HG03103 (cell line): ENCODE data around the gene GOSR2.

Experiments
- ATAC-seq: cut with Tn5 transposase; IDR thresholded peaks from one replicate; pipeline ENCODE4 v1.9.1; 2021; ENCODE audit warnings: low read depth; ENCODE audit not compliant: unreplicated experiment

The GOSR2 gene

DNA sequence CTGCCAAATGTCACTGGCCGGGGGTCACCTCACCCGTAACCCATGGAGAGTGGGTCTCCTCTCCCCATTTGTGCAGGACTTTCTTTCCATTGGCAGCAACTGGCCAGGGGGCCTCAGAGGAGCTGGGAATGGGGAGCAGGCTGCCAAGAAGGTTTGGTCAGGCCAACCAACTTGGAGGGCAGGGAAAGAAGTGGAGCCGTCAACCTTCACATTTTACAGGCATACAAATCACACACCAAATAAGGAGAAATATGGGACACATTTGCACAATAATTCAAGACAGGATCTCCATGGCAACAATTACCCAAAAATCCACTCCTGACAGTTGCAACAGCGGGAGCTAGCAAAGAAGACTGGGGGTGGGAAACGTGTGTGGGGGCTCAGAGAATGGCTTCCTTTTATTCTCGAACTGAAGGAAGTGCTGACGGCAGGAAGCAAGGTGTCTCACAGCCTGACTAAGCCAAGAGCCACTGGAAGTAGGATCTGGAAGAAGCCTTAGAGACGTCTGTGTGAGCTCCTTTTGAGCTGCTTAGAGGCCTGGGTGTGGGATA is 35.2 kb downstream of the GOSR2 start:
- ATAC-seq, result no peak

DNA sequence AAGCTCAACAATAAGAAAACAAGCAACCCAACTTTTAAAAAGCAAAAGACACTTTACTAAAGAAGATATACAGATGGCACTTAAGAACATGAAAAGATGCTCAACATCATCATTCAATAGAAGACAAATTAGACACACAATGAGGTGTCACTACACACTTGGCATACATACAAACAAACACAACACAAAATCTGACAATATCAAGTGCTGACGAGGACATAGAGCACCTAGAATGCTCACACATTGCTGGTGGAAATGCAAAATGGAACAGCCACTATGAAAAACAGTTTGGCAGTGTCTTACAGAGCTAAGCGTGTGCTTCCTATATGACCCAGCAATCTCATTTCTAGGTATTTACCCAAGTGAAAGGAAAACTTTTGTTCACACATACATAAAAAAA is 37.2 kb downstream of the GOSR2 start:
- no peak for ATAC-seq

- ATAC-seq, result no peak
These were observed 39.4 kb downstream of the GOSR2 start for GRCh38 chr17:46962374-46962790.

GRCh38 chr17:46963571-46963970 is 40.6 kb downstream of the GOSR2 start:
- no peak for ATAC-seq

GRCh38 chr17:46964315-46965265 is 41.6 kb downstream of the GOSR2 start:
- no peak for ATAC-seq

GRCh38 chr17:46968224-46968834 is 45.4 kb downstream of the GOSR2 start:
- no peak for ATAC-seq

- ATAC-seq, result no peak
These were observed 45.9 kb downstream of the GOSR2 start for GRCh38 chr17:46968896-46969295.

DNA sequence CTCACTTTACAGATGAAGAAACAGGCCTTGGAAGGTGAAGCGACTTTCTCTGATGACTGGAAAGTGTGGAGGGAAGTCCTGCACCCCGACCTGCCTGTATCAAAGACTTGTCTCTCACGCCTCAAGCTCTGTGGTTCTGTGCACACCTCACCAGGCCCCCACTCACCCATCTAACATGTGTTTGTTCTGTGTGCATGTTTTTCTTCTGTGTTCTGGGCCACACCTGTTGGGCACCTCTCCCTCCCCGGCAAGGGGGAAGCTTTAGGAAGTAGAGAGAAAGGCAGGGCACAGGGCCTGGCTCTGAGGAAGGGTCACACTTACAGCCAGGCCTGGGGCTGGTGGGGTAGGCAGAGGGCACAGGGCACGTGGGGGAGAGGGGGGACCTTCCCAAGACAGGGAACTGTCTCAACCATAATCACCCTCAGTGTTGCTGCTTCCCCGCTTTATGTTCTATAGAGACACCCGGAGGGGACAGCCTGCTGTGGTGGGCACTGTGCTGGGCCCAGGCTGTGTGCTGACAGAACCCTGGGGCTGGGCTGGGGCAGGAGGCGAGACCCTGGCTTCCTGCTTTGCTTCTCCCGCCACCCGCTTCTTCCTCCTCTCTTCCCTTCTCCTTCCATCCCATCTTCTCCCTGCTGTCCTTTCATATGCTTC is 48.8 kb downstream of the GOSR2 start:
- ATAC-seq, result no peak

DNA sequence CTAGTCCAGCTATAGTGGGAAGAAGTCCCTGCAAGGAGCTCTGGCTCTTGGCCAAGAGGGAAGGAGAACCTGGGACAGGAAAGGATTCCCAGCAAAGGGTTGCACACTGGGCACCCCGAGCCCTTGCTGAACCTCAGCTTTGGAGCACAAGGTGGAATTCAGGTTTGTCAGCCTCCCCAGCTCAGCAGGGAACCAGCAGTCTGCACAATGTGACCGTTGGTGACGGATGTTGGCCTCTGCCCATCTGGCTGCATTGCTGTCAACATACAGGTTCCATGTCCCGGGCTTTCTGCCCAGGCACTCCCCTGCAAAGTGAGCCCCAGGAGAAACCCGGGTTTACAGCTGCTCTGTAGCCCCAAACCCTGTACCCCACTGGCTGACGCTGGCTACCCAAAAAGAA is 49.4 kb downstream of the GOSR2 start:
- no peak for ATAC-seq

GRCh38 chr17:46974086-46974485 is 51.1 kb downstream of the GOSR2 start:
- no peak for ATAC-seq

- no peak for ATAC-seq
These were observed 52.3 kb downstream of the GOSR2 start for GRCh38 chr17:46975287-46975686.

DNA sequence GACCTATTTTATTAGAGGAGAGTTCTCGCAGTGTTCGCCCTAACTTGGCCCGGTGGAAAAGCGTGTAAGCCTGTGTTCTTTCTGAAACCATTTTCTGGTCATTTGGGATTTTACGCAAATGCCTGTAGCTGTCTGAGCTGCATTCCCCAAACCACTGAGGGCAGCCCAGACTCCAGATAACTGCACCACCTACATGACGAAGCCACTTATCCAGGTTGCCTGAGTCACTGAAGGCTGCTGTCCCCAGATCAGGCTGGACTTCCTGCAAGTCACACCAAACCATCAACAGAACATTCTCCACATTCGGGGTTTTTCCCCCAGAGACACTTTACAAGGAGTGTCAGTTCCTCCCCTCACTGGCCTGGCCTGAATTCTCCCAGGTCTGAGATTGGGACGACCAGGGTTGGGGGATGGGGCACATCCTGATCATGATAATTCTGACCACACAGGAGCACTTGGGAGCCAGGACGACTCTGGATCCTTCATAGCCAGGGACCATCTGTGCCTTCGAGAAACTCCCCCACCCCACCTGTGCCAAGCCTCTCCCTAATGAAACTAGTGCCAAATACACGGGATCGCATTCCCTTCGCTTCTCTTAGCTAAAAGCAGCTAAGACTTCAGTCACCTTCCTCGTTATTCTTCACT is 53.8 kb downstream of the GOSR2 start:
- ATAC-seq, result no peak

- no peak for ATAC-seq
These were observed 54.4 kb downstream of the GOSR2 start for GRCh38 chr17:46977348-46977747.

DNA sequence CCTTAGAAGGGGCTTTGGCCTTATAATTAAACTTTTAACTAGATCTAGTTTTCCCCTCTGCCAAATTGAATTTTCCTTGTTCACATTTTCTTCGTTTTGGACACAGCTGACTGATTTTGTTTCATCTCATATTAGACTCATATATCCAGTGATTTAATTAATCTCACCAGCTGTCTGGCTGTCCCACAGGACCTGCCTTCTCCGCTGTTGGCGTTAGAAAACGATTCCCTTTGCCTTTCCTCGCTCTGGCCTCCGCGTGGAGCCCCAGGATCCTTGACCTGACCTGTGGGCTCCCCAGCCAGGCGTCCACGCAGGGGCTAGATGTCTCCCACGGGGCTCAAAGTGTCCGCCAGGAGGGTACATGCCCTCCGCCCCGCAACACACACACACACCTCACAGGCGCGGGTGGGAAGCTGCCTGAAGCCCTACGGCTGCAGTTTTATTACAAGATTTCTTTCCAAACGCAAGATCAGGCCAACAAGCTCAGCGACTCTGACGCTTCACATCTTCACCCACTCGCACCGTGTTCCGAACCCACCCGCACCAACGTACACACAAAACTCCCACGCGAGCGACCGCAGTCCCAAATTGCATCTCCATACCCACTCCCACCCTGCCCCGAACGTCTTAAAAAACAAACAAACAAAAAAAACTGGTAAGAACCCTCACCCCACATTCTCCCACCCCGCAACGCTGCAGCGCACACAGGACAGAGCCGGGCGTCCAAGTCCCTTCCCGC is 55.0 kb downstream of the GOSR2 start:
- ATAC-seq, result no peak

DNA sequence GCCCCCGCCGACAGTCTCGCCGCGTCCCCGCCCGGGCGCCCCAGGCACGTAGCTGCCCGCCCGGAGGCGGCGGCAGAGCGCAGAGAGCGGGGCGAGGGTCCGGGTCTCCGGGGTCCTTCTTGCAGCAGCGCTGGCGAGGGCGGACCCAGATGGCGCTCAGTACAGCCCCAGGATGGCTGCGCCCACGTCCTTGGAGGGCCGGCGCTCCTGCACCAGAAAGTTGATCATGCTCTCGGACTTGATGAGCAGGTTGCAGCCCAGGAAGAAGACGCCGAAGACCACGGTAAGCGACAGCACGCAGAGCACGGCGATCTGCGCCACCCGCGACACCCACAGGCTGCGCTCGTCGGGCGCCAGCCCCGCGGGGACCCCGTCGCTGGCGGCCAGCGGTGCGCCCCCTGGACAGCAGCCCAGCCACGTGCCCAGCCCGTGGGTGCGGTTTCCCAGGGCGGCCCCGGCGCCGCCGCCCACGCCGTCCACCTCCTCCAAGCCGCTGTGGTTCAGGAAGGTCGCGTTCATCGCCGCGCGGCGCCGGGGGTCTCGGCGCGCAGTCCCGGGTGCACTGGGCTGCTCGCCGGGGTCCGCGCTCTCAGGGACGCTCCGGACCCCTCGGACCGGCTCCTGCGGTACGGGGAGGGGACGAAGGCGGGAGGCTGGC is 55.7 kb downstream of the GOSR2 start:
- ATAC-seq, result no peak

DNA sequence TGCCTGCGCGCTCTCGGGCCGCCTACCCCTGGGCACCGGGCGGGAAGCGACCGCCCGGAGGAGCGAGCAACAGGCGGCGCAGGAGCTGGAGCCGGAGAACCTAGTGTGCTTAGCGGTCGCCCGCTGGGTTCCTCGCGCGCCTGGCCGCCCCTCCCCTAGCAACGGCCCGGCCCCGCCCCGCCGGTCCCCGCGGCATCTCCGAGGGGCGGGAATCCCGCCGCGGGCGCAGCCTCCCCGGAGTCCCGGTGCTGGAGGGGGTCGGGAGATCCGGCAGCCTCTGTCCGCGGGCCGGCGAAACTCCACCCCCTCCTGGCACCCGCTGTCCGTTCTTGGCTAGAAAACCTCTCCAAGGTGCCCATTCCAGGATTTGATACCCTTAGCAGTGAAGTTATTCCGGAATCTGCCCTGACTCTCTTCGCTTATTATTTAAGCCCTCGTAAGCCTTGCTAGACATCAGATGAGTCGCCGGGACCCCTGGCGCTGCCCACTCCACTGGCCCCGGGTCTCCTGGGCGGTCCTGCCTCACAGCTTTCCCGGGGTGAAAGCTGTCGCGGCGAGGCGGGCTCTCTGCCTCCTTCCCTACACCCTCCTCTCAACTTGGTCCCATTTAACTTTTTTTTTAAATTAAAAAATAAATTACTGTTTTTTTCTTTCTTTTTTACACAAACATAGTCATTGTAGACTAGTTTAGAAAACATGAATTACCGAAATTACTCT is 56.3 kb downstream of the GOSR2 start, which contains the start of gene RPRML:
TSS of gene RPRML (minus strand) at position 107 of the 717 bp plus-strand sequence. CDS start 246 bp downstream, outside the sequence.
- ATAC-seq, result no peak

DNA sequence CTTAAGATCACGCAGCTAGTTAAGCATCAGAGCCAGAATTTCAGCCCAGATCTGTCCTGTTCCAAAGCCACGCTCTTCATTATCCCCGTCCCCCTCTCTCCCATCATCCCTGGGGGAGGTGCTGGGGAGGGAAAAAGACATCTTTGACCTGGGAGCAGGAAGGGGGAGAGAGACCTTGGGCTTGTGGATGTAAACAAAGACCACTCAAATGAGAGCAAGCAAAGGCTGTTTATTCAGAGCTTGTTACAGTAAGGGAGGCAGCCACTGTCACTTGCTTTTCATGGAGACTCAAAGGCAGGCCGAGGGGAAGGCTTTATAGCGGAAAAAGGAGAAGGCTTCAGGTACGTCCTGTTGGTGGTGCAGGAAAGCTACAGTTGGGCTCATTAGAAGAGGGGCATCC is 59.6 kb downstream of the GOSR2 start:
- no peak for ATAC-seq

GRCh38 chr17:46983782-46984181 is 60.8 kb downstream of the GOSR2 start:
- no peak for ATAC-seq

DNA sequence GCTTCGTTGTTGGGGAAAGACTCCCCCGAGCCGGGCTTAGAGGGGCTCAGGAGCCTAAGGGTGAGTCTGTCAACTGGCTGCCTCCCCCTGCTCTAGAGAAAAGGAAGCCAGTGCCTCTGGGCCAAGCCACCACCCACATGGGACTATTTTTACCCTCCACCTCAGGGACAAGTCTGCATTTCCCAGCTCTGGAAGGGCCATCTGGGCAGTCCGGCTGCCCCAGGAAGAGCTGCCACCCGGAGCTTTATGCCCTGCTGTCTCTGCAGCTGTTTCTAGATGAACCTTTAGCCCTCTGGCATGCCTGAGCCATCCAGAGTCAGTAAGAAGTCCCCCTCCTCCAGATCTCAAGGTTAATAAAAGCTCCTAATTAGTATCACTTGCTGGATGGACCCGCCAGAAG is 61.4 kb downstream of the GOSR2 start:
- no peak for ATAC-seq
